ENCODE measurements around the gene USP43.

DNA sequence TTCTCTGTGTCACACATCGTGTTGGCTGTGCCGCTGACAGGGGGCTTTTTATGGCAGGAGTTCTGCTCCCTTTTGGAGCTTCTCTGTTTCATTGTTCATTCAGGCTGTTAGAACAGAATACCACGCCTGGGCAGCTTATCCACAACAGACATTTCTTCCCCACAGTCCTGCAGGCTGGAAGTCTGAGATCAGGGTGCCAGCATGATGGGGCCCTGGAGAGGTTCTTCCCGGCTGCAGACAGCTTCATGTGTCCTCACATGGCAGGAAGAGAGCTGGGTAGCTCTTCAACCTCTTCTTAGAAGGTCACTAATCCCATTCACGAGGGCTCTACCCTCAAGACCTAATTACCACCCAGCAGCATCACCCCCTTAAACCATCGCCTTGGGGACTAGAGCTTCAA, 81.0 kb downstream of the USP43 start:
- TF ChIP-seq, protein P1, sequence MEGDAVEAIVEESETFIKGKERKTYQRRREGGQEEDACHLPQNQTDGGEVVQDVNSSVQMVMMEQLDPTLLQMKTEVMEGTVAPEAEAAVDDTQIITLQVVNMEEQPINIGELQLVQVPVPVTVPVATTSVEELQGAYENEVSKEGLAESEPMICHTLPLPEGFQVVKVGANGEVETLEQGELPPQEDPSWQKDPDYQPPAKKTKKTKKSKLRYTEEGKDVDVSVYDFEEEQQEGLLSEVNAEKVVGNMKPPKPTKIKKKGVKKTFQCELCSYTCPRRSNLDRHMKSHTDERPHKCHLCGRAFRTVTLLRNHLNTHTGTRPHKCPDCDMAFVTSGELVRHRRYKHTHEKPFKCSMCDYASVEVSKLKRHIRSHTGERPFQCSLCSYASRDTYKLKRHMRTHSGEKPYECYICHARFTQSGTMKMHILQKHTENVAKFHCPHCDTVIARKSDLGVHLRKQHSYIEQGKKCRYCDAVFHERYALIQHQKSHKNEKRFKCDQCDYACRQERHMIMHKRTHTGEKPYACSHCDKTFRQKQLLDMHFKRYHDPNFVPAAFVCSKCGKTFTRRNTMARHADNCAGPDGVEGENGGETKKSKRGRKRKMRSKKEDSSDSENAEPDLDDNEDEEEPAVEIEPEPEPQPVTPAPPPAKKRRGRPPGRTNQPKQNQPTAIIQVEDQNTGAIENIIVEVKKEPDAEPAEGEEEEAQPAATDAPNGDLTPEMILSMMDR (IDR thresholded peaks at IDR 0.05), result no peak
- TF ChIP-seq EZH2 (IDR thresholded peaks at IDR 0.05; ENCODE audit: borderline replicate concordance, insufficient read depth, low read depth, low read length, poor library complexity, severe bottlenecking), result no peak
